GM06990 (cell line): ENCODE data around the gene SLIT1.

Source experiments
- DNase-seq: peaks from one replicate; pipeline ENCODE4 v3.0.0-alpha.2; 2011; ENCODE audit not compliant: insufficient read length; ENCODE audit errors: extremely low read depth
- H3K27me3 ChIP-seq: replicated peaks from 2 replicates; pipeline ENCODE4 v1.6.0; 2011; ENCODE audit warnings: low read length; ENCODE audit not compliant: control insufficient read depth, insufficient read depth
- H3K36me3 ChIP-seq: 2 replicates; pipeline ENCODE4 v1.5.1; 2011; ENCODE audit warnings: low read length; ENCODE audit not compliant: control insufficient read depth, insufficient read depth
- H3K4me3 ChIP-seq: replicated peaks from 2 replicates; pipeline ENCODE4 v1.5.1; 2011; ENCODE audit warnings: low read depth, mild to moderate bottlenecking, control low read depth, low read length
- TF ChIP-seq, protein P1 (sequence below): IDR thresholded peaks from 2 replicates; pipeline ENCODE4 v1.5.1; 2011; ENCODE audit warnings: low read length, control low read depth, mild to moderate bottlenecking, inconsistent platforms; ENCODE audit not compliant: insufficient read depth, poor library complexity, severe bottlenecking

SLIT1 gene

GRCh38 chr10:97018251-97019212 is 167.2 kb downstream of the SLIT1 start:
- H3K4me3 ChIP-seq, result no peak overlapping the region
- H3K36me3 ChIP-seq, result no peaks in the 10 kb centered on the region
- TF ChIP-seq, protein P1, sequence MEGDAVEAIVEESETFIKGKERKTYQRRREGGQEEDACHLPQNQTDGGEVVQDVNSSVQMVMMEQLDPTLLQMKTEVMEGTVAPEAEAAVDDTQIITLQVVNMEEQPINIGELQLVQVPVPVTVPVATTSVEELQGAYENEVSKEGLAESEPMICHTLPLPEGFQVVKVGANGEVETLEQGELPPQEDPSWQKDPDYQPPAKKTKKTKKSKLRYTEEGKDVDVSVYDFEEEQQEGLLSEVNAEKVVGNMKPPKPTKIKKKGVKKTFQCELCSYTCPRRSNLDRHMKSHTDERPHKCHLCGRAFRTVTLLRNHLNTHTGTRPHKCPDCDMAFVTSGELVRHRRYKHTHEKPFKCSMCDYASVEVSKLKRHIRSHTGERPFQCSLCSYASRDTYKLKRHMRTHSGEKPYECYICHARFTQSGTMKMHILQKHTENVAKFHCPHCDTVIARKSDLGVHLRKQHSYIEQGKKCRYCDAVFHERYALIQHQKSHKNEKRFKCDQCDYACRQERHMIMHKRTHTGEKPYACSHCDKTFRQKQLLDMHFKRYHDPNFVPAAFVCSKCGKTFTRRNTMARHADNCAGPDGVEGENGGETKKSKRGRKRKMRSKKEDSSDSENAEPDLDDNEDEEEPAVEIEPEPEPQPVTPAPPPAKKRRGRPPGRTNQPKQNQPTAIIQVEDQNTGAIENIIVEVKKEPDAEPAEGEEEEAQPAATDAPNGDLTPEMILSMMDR, result no peak
- DNase-seq, result no peak
- no peaks in the 10 kb centered on the region for H3K27me3 ChIP-seq

GRCh38 chr10:97017474-97017903 is 168.3 kb downstream of the SLIT1 start:
- Histone ChIP-seq H3K4me3 (no peak overlapping the region), H3K27me3 (no peaks in the 10 kb centered on the region), H3K36me3 (no peaks in the 10 kb centered on the region)
- DNase-seq, result no peak
- TF ChIP-seq, protein P1, result no peak

DNA sequence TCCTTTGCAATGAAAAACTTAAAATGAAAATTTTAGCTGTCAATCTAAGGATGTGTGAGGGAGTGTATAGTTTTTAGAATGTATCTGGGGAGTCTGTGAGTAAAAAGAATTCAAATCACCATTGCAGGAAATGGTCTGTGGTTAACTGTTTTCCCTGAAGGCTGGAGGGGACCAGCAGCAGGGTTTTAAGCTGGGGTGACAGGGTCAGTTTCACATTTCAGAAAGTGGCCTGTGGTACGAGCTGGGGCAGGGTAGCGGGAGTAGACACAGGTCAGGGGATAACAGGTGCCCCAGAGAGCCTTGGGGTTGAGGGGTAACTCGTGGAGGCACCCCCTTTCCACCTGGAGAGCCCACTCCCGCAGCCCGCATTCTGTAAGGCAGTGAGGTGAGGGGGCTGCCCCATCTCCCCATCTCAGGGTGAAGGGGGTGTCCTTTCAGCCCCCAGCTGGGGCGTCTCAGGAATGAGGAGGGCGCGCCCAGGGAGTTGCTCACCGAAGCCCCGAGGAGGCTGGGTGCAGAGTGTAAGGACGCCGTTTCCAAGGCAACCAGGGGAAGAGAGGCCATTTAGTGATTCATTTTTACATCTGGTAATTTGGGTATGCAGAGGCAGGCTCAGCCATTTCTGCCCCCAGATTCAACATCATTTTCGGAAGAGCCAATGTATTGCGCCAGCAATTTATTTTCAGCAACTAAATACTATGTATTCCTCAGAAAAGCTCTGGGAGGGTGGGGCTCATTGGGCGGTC is 168.9 kb downstream of the SLIT1 start:
- TF ChIP-seq, protein P1, result no peak
- peak; percentile 56 for DNase-seq
- Histone ChIP-seq H3K27me3 (no peaks in the 10 kb centered on the region), H3K4me3 (no peak overlapping the region; the same call in 1 of the 2 replicates), H3K36me3 (no peaks in the 10 kb centered on the region)

DNA sequence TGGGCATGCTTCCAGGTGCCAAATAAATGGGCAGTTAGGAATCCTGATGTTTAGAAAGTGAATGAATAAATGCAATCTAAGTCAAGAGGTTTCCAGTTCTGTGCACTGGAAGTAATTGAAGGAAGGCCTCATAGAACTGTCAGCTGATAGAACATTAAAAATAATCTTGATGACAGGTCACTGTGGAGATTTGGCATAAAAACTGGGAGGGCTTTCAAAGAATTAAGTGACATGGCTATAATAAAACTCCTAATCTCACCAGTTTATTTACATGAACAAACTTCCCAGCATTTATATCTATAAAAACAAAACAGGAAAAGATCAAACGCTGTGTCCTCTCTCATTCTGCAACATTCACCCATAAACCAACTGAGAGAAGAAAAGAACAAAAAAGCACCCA is 170.5 kb downstream of the SLIT1 start:
- Histone ChIP-seq H3K36me3 (no peaks in the 10 kb centered on the region), H3K4me3 (no peak overlapping the region), H3K27me3 (no peaks in the 10 kb centered on the region)
- TF ChIP-seq, protein P1, result no peak
- no peak for DNase-seq

GRCh38 chr10:97013983-97014382 is 171.8 kb downstream of the SLIT1 start:
- DNase-seq, result no peak
- H3K4me3 ChIP-seq, result no peak overlapping the region
- H3K36me3 ChIP-seq, result no peaks in the 10 kb centered on the region
- H3K27me3 ChIP-seq, result no peaks in the 10 kb centered on the region
- TF ChIP-seq, protein P1, result no peak
